Muscle of leg (tissue), 11 donors: ENCODE measurements around the gene IL2RA. TPM values are rescaled to one million over a fixed set of nuclear protein-coding genes. Genes with fewer than 3 reads are reported as not detected.

ENCODE experiments used
- DNase-seq: peaks from one replicate; pipeline ENCODE4 v3.0.0; 2013
- H3K27ac ChIP-seq: one replicate; pipeline ENCODE4 v1.5.1; 2013; ENCODE audit warnings: mild to moderate bottlenecking, low read length, control low read depth
- H3K27me3 ChIP-seq: one replicate; pipeline ENCODE4 v1.6.1; 2013; ENCODE audit warnings: low read length; ENCODE audit not compliant: control insufficient read depth, insufficient read depth
- H3K36me3 ChIP-seq: one replicate; pipeline ENCODE4 v1.6.1; 2013; ENCODE audit warnings: low read length; ENCODE audit not compliant: control insufficient read depth, insufficient read depth
- H3K4me1 ChIP-seq: one replicate; pipeline ENCODE4 v1.6.1; 2013; ENCODE audit warnings: low read length; ENCODE audit not compliant: control insufficient read depth, insufficient read depth
- H3K4me3 ChIP-seq: one replicate; pipeline ENCODE4 v1.5.1; 2013; ENCODE audit warnings: low read length, control low read depth
- H3K9me3 ChIP-seq: replicated peaks from 2 replicates; pipeline ENCODE4 v1.6.1; 2013; ENCODE audit warnings: low read depth, low read length; ENCODE audit not compliant: control insufficient read depth
- WGBS: methylation state at CpG from one replicate; pipeline ENCODE4 v1.1.5; 2013; ENCODE audit warnings: missing lambda C conversion rate; ENCODE audit not compliant: insufficient coverage; 5-methylcytosine and 5-hydroxymethylcytosine counted together
- polyA plus RNA-seq, 8 donors: library from polyadenylated mRNA; unstranded; fragments of 120-200 nt; gene quantifications; one replicate each; pipeline versions ENCODE4 v1.2.1 to v1.2.3, GENCODE V29; 2013; ENCODE audit warnings: inconsistent platforms in 1 of 8, low replicate concordance in 1 of 8; ENCODE audit not compliant: insufficient read length in 8 of 8, insufficient read depth in 1 of 8
- total RNA-seq: library from RNA; stranded (reverse); fragments of 120-200 nt; gene quantifications from one replicate; pipeline ENCODE4 v1.2.4, GENCODE V29; 2013

The IL2RA gene
- total and polyA plus RNA-seq, 9 donors: 0.05 to 0.24 (median 0.10) TPM; not detected in 5

DNA sequence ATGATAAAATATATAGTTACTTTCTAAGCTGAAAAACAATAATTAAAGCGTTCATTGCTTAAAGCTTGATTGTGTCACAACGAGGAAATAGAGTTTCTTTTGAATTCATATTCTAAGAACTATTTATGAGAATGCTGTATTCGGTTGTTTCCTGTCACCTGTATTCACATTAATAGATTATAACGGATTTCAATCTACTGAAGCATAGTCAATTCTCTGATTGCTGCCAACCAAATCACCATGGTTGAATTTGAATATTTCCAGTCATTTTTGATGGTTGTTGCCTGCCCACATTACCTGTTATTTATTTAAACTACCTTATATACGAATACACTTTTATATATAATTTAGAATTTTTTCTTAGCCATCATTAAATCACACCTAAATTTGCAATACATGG, 22.0 kb downstream of the IL2RA start:
- Histone ChIP-seq H3K9me3 (no peaks in the 10 kb centered on the region), H3K27ac (no peak overlapping the region), H3K4me3 (no peak overlapping the region), H3K36me3 (no peaks in the 10 kb centered on the region), H3K4me1 (no peaks in the 10 kb centered on the region), H3K27me3 (no peaks in the 10 kb centered on the region)
- no peak for DNase-seq
- no CpG with 5 or more reads among the region's 5 CpGs for WGBS

DNA sequence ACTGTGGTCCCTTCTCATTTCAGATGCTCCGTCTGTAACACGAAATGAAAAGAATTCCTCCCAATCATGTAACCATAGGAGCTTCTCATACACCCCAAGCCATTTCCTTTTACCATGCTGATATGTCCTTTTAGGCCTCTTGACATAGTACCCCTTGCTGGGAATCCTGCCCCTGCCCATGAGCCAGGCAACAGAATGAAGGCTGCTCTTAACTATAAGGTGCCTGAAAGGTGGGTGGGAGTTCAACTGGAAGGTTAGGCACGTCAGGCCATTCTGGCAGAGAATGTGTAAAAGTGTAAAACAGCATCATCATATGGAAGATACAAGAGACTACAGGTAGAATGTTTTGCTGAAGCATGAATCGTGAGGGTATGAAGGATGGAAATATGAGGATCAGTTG, 22.5 kb downstream of the IL2RA start:
- no peak overlapping the region for H3K4me3 ChIP-seq
- DNase-seq: no peak
- no peaks in the 10 kb centered on the region for H3K9me3 ChIP-seq
- H3K27ac ChIP-seq: no peak overlapping the region
- 88% methylated on average over 3 of the region's 4 CpGs for WGBS
- H3K36me3 ChIP-seq: no peaks in the 10 kb centered on the region
- no peaks in the 10 kb centered on the region for H3K27me3 ChIP-seq
- H3K4me1 ChIP-seq: peaks cover 2% of the 10 kb centered on the region

DNA sequence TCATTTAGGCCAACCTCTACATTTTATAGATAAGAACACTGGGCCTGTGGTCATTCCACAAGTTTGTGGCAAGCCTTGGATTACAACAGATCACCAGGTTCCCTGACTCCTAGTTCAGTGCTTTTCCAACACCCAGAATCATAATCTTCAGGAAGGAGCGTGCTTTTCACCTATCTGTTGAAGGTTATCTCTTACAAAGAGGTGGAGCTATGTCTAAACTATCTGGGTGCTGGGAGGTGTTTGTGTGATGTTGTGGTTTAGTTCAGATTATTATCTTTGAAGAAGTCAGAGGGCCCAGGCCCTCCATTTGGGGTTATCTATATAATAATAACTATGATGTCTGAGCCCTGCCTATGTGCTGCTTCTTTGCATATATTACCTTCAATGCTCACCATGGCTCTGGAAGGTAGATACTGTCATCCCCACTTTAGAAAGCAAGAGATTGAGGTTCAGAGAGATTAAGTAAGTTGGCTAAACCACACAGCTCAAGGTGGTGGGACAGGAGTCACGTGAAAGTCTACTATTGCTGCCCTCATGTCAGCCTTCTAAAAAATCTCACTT, 24.0 kb downstream of the IL2RA start:
- no peak for DNase-seq
- WGBS: no CpG with 5 or more reads among the region's 2 CpGs
- H3K4me3 ChIP-seq: no peak overlapping the region
- no peak overlapping the region for H3K27ac ChIP-seq
- no peaks in the 10 kb centered on the region for H3K9me3 ChIP-seq
- H3K4me1 ChIP-seq: peaks cover 2% of the 10 kb centered on the region
- no peaks in the 10 kb centered on the region for H3K36me3 ChIP-seq
- no peaks in the 10 kb centered on the region for H3K27me3 ChIP-seq

DNA sequence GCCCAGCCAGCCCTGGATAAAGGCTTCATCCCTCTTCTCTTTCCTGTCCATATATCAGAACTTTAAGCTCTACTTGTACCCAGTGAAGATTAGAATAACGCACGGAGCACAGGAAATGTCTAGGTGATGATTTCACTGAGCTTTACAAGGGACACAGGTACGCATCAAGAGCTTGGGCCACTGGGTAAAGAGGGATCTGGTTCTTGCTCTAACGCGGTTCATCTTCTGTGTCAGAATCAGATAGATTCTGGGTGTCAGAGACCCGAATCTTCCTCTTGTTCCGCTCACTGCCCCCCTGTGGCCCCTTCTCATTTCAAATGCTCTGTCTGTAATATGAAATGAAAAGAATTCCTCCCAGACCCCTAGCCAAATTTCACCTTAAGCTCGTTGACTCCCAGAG, 24.7 kb downstream of the IL2RA start:
- no peak overlapping the region for H3K27ac ChIP-seq
- no peaks in the 10 kb centered on the region for H3K36me3 ChIP-seq
- H3K27me3 ChIP-seq: no peaks in the 10 kb centered on the region
- no CpG with 5 or more reads among the region's 8 CpGs for WGBS
- no peaks in the 10 kb centered on the region for H3K9me3 ChIP-seq
- peaks cover 2% of the 10 kb centered on the region for H3K4me1 ChIP-seq
- no peak for DNase-seq
- no peak overlapping the region for H3K4me3 ChIP-seq

DNA sequence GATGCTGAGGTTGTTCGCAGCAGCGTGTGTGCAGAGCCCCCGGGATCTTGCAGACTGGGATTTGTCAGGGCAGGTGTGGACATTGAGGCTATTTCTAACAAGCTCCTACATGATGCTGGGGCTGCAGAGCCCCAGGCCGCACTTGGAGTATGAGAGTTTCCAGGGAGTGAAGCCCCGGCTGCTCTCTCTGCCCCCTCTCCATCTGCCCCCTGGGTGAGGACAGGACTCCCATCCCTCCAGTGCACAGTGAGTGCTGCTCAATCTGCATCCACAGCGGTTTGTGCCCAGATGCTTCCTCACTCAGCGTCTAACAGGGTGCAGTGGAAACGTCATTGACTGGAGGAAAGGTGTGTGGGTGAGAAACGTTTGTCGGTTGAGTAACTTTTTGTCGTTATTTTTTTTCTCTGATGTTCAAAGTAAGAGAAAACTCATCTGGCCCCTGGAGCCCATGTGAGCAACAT, 25.3 kb downstream of the IL2RA start:
- DNase-seq: no peak
- Histone ChIP-seq H3K36me3 (no peaks in the 10 kb centered on the region), H3K27me3 (no peaks in the 10 kb centered on the region), H3K4me1 (peaks cover 2% of the 10 kb centered on the region), H3K9me3 (no peaks in the 10 kb centered on the region), H3K27ac (no peak overlapping the region), H3K4me3 (no peak overlapping the region)
- WGBS: 71% methylated on average over 10 of the region's 11 CpGs

DNA sequence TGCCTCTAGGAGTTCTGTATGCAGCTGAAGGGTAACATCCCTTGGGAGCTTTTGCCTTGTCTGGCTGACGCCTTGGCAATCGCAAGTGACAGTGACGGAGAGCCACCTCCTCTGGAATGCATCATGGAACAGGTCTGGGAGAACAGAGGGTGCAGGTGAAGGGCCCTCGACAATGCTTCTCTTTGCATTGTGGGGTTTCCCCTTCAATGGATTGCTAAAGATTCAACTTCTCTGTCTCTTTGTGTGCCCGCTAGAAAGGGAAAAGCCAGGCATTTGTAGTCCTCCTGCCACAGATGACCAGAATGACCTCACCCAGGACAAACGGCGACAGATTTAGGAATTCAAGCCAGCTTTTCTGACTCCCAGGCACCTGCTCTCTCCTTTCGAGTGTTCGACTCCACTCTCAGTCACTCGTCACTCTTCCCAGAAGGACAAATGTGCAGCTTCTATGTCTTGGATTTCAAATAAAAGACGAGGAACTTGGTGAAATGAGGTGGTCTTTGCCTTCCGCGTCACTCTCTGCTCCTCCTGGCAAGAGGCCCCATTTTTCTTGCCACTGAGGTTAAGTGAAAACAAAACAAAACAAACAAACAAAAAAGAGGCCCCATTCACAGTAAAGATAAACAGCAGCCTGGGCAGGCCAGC, 26.1 kb downstream of the IL2RA start:
- H3K4me1 ChIP-seq: peaks cover 2% of the 10 kb centered on the region
- WGBS: 78% methylated on average over 9 of the region's 13 CpGs

DNA sequence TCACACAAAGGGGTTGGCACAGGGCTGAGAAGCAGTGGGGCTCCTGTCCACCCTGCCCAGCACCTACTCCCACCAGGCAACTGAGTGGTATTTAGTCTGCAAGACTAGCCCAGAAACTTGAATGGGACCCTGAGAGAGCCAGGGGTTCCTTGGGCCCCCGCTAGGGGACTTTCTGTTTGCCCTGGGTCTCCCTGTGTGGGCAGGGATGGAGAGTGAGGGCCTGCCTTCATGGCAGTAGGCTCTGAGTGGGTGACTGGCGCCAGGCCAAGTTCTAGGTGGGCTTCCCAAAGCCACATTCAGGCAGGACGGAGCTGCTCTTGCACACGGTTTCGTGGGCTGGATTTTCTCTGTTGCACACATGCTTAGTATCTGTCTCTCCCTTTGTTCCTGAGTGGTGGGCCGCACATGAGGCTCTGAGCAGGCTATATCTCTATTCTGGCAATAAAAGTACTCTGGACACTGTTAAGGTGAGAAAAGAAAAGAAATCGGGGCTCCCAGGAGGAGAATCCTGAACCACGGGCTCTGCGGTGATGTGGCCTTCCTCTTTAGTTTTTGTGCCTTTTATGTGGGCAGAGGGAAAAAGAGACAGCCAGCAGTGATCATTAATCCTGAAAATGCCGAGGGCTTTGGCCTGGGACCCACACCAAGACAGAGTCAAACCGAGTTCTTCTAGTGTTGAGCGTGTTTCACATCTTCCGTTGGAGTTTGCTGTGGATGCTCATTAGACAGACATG, 26.9 kb downstream of the IL2RA start:
- Histone ChIP-seq H3K27ac (no peak overlapping the region), H3K4me1 (peaks cover 2% of the 10 kb centered on the region), H3K9me3 (peaks cover 3% of the 10 kb centered on the region), H3K36me3 (no peaks in the 10 kb centered on the region), H3K27me3 (no peaks in the 10 kb centered on the region), H3K4me3 (no peak overlapping the region)
- no peak for DNase-seq
- WGBS: 70% methylated on average over 10 of the region's 13 CpGs

More for the DNA sequence above, 26.1 kb downstream of the IL2RA start:
- no peak overlapping the region for H3K27ac ChIP-seq
- H3K27me3 ChIP-seq: no peaks in the 10 kb centered on the region
- H3K4me3 ChIP-seq: no peak overlapping the region
- no peaks in the 10 kb centered on the region for H3K36me3 ChIP-seq
- peaks cover under 1% of the 10 kb centered on the region for H3K9me3 ChIP-seq
- no peak for DNase-seq

DNA sequence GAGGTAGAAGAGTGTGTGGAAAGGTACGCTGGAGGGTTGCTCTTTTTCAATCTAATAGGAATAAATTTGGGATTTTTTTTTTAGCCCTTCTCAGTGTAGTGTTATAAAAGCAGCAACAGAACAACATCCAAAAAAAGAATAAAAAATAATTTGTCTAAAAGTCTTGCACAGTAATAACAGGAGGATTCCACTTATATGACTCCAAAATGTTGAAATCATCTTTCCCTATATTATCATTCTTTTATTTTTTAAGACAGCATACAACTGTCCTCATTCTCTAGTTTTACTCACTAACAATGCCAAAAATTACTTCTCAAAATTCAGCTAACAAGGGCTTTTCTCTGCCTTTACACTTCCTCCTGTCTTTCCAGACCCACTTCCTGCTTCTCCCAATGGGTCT, 27.8 kb downstream of the IL2RA start:
- H3K4me3 ChIP-seq: no peak overlapping the region
- WGBS: no CpG with 5 or more reads among the region's 1 CpG
- peak; percentile 39 for DNase-seq
- no peaks in the 10 kb centered on the region for H3K36me3 ChIP-seq
- H3K9me3 ChIP-seq: peaks cover 3% of the 10 kb centered on the region
- no peak overlapping the region for H3K27ac ChIP-seq
- H3K4me1 ChIP-seq: peaks cover 2% of the 10 kb centered on the region
- no peaks in the 10 kb centered on the region for H3K27me3 ChIP-seq

DNA sequence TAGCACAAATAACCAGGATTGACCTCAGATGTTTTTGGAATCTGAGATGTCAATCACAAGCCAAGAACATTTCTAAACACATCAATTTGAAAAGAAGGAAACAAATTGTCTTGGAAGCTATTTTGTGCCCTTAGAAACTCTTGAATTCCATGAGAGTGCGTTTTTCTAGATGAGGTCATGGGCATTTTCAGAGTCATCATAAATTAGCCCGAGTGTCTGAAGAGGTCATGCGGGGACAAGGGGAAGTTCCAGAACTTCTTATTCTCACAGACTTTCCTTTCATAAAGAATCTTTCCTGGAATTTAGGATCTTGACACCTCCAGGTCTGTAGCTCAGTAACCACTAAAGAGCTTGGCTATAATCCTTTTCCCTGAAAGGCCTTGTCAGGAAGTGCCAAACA, 28.2 kb downstream of the IL2RA start:
- H3K9me3 ChIP-seq: peaks cover 3% of the 10 kb centered on the region
- H3K4me3 ChIP-seq: no peak overlapping the region
- DNase-seq: peak; percentile 76
- H3K27me3 ChIP-seq: no peaks in the 10 kb centered on the region
- H3K36me3 ChIP-seq: no peaks in the 10 kb centered on the region
- no peak overlapping the region for H3K27ac ChIP-seq
- WGBS: 29% methylated on average over 1 of the region's 3 CpGs
- H3K4me1 ChIP-seq: peaks cover 2% of the 10 kb centered on the region

DNA sequence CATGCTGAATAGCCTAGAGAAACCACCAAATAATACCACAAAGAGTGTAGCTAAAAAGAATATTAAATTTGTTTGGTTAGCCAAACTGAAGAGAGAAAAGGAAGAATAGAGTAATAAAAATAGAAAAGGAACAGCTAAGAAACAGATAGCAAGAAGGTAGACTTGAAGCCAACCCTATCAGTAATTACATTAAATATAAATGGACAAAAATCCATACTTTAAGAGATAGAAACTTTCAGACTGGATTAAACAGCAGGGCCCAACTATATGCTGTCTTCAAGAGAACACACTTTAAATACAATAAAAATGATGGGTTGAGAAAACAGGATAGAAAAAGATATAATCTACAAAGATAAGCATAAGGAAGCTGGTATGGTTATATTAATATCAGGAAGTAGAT, 31.2 kb downstream of the IL2RA start:
- no peak for DNase-seq
- H3K4me3 ChIP-seq: no peak overlapping the region
- peaks cover 3% of the 10 kb centered on the region for H3K27me3 ChIP-seq
- no peaks in the 10 kb centered on the region for H3K36me3 ChIP-seq
- H3K27ac ChIP-seq: no peak overlapping the region
- peaks cover 3% of the 10 kb centered on the region for H3K9me3 ChIP-seq
- H3K4me1 ChIP-seq: peaks cover 2% of the 10 kb centered on the region
